Spleen (tissue), 7 donors: ENCODE data around the gene GYPB.
"Not testable (repeated sequence)": the region's sequence is repeated elsewhere in the genome, so short reads cannot be mapped to it uniquely, and the experiment has no call there.

ENCODE experiments used
- CTCF ChIP-seq, 11 experiments: fragments of 200-600 bp in 7 of 11; fragments of 450-650 bp in 4 of 11; sonication (generic) in 4 of 11; IDR thresholded peaks in 8 of 11; conservative IDR thresholded peaks in 3 of 11; 1 replicate in 7 of 11; 2 replicates in 4 of 11; pipeline versions ENCODE4 v1.4.0 to v1.8.0; 2016 to 2021; ENCODE audit warnings: antibody characterized with exemption in 11 of 11, inconsistent platforms in 4 of 11, mild to moderate bottlenecking in 1 of 11
- POLR2AphosphoS5 ChIP-seq, 3 donors: sonication (generic); formaldehyde crosslinking; IDR thresholded peaks; one replicate each; pipeline ENCODE4 v1.5.1; 2017; ENCODE audit warnings: antibody characterized with exemption in 3 of 3
- donor health status: DM: no; HTN: no; CAD: no; lungs with moderate emphysema.
- donor health status: DM: no; HTN: no; CAD: no.
- donor health status: DM: no; HTN: no; CAD: no.

GRCh38 chr4:144006200-144006803, 12.9 kb downstream of the GYPB start:
- not testable (repeated sequence) for TF ChIP-seq CTCF (IDR thresholded peaks at IDR 0.05 in 8 of 11, conservative IDR thresholded peaks at IDR 0.05 in 3 of 11); POLR2AphosphoS5 (IDR thresholded peaks at IDR 0.05)
